ENCODE measurements around the gene TMIGD2.
A peak's percentile ranks its signal among the peaks of the same experiment; 100 is the strongest.

DNA sequence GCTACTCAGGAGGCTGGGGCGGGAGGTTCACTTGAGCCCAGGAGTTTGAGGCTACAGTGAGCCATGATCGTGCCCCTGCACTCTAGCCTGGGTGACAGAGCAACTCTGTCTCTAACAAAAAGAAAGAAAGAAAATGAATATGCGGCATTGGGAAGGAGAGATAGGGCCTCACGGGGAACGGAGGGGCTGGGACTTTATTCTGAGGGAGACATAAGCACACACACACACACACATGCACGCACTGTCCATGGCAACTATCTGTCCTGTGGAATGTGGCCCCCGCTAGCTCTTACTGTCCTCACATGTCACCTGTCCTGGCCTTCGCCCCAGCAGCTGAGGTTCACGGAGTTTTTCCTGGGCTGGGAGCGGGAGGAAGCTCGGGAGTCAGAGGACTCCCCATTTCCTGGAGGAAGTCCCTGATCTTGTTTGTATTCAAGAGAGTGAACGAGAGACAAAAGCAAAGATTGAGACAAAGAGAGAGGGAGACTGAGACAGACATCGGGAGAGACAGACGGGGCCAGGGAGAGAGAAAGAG is 35.8 kb upstream of the TMIGD2 start:
- TF ChIP-seq CTCF (IDR thresholded peaks at IDR 0.05) (no peak), POLR2A (IDR thresholded peaks at IDR 0.05) (peak in 1 of 3 donors; percentile 54)

Data from body of pancreas (tissue), 4 donors.